Stimulated activated naive CD8-positive, alpha-beta T cell treated with anti-CD3 and anti-CD28 coated beads, Interleukin-15, amount 100 ng/mL, for 72 hours (primary cell): ENCODE results near the gene SMYD3.
A peak's percentile ranks its signal among the peaks of the same experiment; 100 is the strongest.

Experiments
- ATAC-seq: fragments of 150-1000 bp; cut with Tn5 transposase; 2 replicates; pipeline ENCODE4 v1.10.0; 2021; ENCODE audit warnings: mild to moderate bottlenecking, moderate library complexity
- DNase-seq, 2 donors: peaks; one replicate each; pipeline ENCODE4 v3.0.0; 2021 to 2022
- H3K27ac Mint-ChIP-seq, 2 donors: one replicate each; pipeline ENCODE4 v1.8.0; 2022; ENCODE audit warnings: mild to moderate bottlenecking in 2 of 2, mixed read lengths in 2 of 2, moderate library complexity in 2 of 2
- H3K27me3 Mint-ChIP-seq: one replicate; pipeline ENCODE4 v1.8.0; 2022; ENCODE audit warnings: mixed read lengths
- H3K4me1 Mint-ChIP-seq: one replicate; pipeline ENCODE4 v1.8.0; 2022; ENCODE audit warnings: mild to moderate bottlenecking, mixed read lengths
- H3K4me3 Mint-ChIP-seq, 2 donors: one replicate each; pipeline ENCODE4 v1.8.0; 2022; ENCODE audit warnings: mild to moderate bottlenecking in 2 of 2, mixed read lengths in 2 of 2, moderate library complexity in 1 of 2
- H3K9me3 Mint-ChIP-seq, 2 donors: one replicate each; pipeline ENCODE4 v1.8.0; 2022; ENCODE audit warnings: mixed read lengths in 2 of 2

Gene SMYD3

DNA sequence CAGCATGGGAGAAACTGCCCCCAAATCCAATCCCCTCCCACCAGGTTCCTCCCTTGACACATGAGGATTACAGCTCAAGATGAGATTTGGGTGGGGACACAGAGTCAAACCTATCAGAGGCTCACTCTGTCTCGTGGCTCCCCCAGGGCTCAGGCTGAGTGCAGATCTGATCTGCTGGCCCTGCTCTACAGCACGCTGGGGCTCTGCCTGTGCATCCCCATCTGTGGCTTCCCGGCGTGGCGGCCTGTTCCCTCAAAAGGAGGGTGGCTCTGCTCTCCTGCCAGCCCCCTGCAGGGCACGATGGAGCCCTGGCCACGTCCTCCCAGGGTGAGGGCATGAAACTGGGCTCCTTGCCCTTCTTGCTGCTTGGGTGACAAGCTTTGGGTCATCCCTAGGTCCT is 19.8 kb upstream of the SMYD3 start:
- H3K27ac Mint-ChIP-seq, result peak overlapping the region in 1 of 2 donors; percentile 97
- H3K4me1 Mint-ChIP-seq, result peaks cover 7% of the 10 kb centered on the region
- no peak for DNase-seq
- ATAC-seq, result peak; percentile 39
- H3K4me3 Mint-ChIP-seq, result no peak overlapping the region
- H3K9me3 Mint-ChIP-seq, result peaks cover 0 to 10% of the 10 kb centered on the region in 2 donors
- H3K27me3 Mint-ChIP-seq, result no peaks in the 10 kb centered on the region

DNA sequence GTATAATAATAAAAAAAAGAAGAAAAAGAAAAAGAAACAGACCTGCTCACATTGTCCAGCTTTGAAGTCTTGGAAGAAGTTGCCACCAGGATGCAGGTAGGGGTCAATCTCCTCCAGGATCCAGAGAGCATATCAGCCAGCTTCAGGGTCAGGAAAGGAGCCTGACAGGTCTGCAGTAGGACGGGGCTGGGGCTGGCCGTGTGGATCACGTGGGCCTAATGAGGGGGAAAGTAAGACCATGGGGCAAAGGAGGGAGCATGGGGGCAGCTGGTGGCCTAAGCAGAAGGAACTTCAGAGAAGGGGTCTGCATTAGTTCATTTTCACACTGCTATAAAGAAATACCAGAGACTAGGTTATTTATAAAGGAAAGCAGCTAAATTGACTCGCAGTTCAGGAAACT is 19.3 kb upstream of the SMYD3 start:
- Mint-ChIP-seq H3K27ac (peak overlapping the region in 1 of 2 donors; percentile 7), H3K4me3 (no peak overlapping the region), H3K4me1 (peaks cover 7% of the 10 kb centered on the region), H3K27me3 (no peaks in the 10 kb centered on the region), H3K9me3 (peaks cover 0 to 10% of the 10 kb centered on the region in 2 donors)
- no peak for DNase-seq
- ATAC-seq, result no peak

DNA sequence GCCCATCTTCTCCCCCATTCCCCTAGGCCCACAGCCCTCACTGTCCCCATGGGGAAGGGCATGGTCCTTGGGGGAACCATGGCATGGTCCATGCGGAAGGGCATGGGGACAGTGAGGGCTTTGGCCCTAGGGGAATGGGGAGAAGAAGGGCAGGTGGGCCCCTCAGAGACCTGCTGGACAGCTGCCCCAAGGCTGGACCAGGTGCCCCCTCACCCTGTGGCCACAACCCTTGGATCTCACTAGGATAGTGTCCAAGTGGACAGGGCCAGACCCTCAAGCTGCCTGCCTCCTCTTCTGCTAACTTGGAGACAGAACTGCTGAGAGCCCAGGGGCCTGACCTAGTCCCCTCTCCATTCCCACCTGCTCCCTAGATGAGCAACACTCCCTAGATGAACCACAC is 12.4 kb upstream of the SMYD3 start:
- Mint-ChIP-seq H3K27ac (no peak overlapping the region), H3K9me3 (peaks cover 6 to 39% of the 10 kb centered on the region in 2 donors)

DNA sequence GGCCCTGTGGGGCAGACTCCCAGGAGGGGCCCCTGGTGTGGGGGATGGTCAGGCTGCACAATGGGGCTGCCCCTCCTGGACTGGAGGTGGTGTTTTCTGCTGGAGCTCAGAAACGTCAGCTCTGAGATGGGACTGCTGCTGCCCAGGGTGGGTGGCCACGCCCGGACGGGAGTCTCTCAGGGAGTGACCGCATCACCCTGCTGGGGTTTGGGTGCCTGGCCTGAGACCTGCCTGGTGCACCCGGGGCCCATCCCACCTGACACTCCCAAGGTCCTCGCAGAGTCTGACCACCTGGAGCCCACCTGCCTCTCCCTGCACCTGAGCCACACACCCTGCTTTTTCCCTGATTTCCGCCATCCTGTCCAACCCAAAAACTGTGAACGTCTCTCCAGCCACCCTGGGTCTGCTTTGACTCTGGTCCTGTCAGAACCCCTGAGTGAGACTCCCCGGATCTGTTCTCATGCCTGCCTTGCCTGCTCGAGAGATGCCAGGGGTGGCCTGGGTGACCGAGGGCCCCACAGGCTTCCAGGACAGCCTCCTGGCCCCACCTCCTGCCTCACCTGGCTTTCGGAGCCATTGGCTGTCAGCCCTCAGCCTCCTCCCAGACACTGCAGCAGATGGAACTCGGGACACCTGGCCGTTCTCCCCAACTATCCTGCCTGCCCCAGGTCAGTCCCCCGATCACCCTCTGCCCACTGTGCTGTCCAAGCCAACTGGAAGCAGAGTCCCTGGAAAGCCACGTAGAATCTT is 11.6 kb upstream of the SMYD3 start:
- Mint-ChIP-seq H3K27me3 (no peaks in the 10 kb centered on the region), H3K4me1 (peaks cover 6% of the 10 kb centered on the region), H3K27ac (no peak overlapping the region), H3K9me3 (peaks cover 6 to 47% of the 10 kb centered on the region in 2 donors), H3K4me3 (no peak overlapping the region)
- DNase-seq (no peak), ATAC-seq (peak; percentile 39)

More for the DNA sequence above, 12.4 kb upstream of the SMYD3 start:
- H3K4me3 Mint-ChIP-seq, result no peak overlapping the region
- ATAC-seq (no peak), DNase-seq (no peak)
- H3K27me3 Mint-ChIP-seq, result no peaks in the 10 kb centered on the region
- H3K4me1 Mint-ChIP-seq, result no peaks in the 10 kb centered on the region

DNA sequence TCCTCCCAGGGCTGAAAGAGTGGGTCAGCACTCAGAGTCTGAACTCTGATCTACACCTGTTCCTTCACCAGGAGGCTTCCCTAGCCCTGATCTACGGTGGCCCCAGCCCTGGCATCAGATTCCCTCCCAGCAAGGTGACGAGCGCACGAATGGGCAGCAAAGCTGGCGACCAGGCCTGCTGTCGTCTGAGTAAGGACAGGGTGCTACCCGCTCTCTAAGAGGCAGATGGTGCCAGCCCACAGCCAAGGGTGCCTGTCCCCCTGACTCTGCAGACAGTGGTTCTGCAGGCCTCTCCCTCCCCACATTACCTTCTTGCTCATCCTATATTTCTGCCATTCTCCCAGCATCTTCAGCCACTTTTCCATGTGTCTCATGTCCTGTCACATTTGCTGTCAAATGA is 10.3 kb upstream of the SMYD3 start:
- ATAC-seq, result no peak
- Mint-ChIP-seq H3K27ac (no peak overlapping the region), H3K27me3 (no peaks in the 10 kb centered on the region), H3K4me1 (peaks cover 6% of the 10 kb centered on the region), H3K4me3 (no peak overlapping the region), H3K9me3 (peaks cover 6 to 54% of the 10 kb centered on the region in 2 donors)
- DNase-seq, result no peak

DNA sequence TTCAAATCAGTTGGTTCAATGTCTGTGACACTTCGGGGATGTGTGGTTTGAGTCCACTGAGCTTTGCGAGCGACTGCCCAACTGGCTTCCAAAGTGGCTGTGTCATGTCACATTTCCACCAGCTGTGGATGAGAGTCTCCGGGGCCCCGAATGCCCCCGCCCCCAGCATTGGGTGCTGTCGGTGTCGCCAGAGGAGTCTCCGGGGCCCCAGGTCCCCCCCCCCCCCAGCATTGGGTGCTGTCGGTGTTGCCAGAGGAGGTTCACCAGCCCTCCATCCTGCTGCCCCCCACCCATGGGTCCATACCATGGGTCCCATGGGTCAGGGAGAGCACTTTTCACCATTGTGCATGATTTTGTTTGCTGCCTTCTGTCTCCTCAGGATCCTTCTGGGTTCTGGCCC is 9.0 kb upstream of the SMYD3 start:
- H3K27ac Mint-ChIP-seq, result no peak overlapping the region
- no peaks in the 10 kb centered on the region for H3K27me3 Mint-ChIP-seq
- H3K9me3 Mint-ChIP-seq, result peaks cover 6 to 54% of the 10 kb centered on the region in 2 donors
- ATAC-seq, result no peak
- no peak for DNase-seq
- peaks cover 6% of the 10 kb centered on the region for H3K4me1 Mint-ChIP-seq
- H3K4me3 Mint-ChIP-seq, result no peak overlapping the region

DNA sequence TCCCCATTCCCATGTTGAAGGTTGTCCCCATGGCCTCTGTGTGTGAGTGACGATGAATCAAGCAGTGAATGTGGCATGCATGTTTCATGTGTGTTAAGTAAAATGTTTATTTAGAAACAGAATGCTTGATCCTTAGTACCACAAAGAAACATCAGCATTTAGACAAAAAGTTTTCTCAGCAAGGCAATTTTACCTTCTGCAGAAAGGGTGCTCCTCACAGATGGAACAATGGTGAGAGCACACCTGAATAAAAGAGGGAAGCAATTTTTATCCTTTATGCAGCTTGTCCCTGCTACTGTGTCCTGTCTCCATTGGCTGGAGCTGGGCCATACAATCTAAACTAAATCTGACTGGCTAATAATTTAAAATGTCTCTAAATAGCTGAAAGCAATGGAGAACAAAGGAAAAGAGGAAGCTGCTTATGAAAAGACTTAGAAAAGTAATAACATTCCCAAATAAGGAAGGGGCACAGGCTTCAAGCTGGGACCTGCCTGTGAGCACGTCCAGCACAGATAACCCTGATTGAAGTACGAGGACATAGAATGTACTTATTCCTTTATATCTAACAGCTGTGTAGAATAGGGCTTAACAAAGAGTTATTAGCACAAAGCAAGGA is 8.4 kb upstream of the SMYD3 start:
- DNase-seq, result no peak
- Mint-ChIP-seq H3K27ac (no peak overlapping the region), H3K4me3 (no peak overlapping the region), H3K4me1 (peaks cover 6% of the 10 kb centered on the region), H3K27me3 (no peaks in the 10 kb centered on the region), H3K9me3 (peaks cover 6 to 54% of the 10 kb centered on the region in 2 donors)
- ATAC-seq, result no peak

DNA sequence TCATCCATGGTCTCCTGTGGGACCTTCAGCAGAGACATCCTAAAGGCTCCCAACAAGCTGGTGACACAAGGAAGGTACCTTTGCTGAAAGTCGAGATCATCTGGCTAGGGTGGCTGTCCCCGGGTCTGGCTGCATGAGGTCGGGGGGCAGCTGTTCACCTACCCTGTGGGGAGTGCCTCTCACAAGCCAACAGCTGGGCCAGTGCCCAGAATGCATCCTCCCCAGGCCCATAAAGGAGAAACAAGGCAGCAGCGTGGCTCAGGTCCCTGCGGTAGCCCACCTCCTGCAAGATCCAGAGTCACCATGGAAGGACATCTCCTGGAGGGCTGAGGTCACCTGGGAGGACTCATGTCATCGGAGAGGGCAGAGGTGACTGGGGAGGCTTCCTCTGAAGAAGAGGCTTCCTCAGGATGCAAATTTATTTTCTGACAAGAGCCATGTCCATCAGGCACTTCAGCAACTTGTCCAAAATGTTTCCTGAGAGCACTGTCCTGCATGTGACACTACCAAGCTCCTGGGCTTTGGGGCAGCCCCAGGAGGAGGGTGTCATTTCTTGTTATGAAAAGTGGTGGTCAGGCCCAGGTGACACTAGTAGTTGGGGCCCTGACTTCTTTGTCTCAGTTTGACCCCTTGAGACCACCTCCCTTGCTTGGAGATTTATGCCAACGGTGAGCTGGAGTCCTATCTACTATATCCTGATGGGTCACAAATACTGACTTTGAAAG is 6.7 kb upstream of the SMYD3 start:
- Mint-ChIP-seq H3K4me3 (no peak overlapping the region), H3K9me3 (peaks cover 6 to 44% of the 10 kb centered on the region in 2 donors), H3K27me3 (no peaks in the 10 kb centered on the region), H3K27ac (no peak overlapping the region), H3K4me1 (peaks cover 6% of the 10 kb centered on the region)
- no peak for ATAC-seq
- DNase-seq, result no peak

DNA sequence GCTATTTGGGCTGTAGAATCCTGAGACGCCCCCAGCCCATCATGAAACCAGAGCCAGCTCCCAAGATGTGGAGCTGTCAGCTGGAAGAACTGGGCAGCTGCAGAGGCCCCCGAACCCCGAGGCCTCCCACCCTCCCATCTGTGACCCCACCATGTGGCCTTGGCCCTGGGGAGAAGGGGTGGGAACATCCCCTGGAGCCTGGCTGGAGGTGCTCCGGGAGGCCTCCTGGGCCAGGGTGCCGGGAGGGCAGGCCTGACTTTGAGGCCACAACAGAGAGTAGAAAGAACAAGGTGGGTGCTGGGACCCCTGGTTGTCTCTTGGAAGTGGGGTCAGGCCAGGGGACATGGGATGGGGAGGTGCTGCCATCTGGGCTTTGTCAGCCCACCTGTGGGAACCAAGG is 6.0 kb upstream of the SMYD3 start:
- Mint-ChIP-seq H3K9me3 (peaks cover 6 to 42% of the 10 kb centered on the region in 2 donors), H3K27me3 (no peaks in the 10 kb centered on the region), H3K4me1 (peaks cover 8% of the 10 kb centered on the region), H3K4me3 (no peak overlapping the region), H3K27ac (no peak overlapping the region)
- DNase-seq (no peak), ATAC-seq (no peak)

DNA sequence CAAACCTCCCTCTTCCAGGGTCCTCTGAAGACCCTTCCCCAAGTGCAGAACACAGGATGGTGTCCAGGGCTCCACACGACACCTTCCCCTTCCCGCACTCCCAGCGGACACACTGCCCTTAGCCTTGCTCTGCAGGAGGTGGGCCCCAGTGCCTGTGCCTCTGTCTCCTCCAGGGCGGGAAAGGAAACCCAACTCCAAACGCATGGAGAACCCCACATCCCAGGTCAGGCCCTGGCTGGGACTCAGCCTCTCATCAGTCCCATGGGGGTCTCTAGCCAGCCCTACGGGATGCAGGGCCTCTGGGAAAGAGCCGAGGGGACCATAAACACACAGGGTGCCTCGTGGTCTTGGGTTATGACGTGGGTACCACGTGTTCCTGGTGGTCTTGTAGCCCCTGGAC is 5.6 kb upstream of the SMYD3 start:
- Mint-ChIP-seq H3K27me3 (no peaks in the 10 kb centered on the region), H3K4me1 (peaks cover 12% of the 10 kb centered on the region), H3K4me3 (no peak overlapping the region), H3K27ac (no peak overlapping the region), H3K9me3 (peaks cover 6 to 39% of the 10 kb centered on the region in 2 donors)
- ATAC-seq (no peak), DNase-seq (no peak)

DNA sequence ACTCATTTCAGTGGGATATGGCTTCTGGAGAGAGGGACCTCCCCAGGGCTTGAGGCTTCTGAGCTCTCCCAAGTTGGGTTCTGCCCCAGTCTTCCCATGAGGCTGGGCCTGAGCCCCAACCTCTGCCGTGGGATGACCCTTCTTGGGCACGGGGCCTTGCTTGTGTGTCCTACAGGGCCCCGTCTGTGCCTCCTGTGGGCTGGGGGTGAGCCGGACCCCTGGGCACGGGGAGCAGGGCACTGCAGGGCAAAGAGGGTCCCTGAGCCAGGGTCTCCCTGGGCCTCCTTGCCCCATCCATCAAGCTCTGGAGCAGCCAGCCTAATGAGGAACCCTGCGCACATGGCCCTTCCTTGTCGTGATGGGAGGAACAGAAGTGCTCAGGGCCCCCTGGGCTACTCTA is 5.2 kb upstream of the SMYD3 start:
- no peak for DNase-seq

DNA sequence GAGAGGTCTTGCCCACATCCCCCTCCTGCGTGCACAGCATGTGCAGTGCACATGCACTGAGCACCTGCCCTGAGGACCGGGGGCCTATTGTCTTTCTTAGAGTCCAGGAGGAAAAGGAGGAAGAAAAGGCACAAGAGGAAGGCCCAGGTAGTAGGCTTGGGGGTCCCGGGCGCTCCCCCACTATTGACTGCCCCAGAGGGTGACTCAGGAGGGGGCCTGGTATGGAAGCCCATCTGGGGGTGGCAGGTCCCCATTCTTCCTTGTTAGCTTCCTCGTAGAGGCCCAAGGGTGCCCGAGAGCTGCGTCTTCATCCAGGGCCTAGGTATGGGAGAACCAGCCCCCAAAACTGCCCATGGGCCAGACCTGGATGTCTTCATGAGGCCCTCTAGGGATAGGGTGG is 4.1 kb upstream of the SMYD3 start:
- no peak overlapping the region for H3K27ac Mint-ChIP-seq
- H3K4me3 Mint-ChIP-seq, result no peak overlapping the region
- DNase-seq (no peak), ATAC-seq (no peak)
- no peaks in the 10 kb centered on the region for H3K27me3 Mint-ChIP-seq
- H3K4me1 Mint-ChIP-seq, result peaks cover 19% of the 10 kb centered on the region
- H3K9me3 Mint-ChIP-seq, result peaks cover 6 to 28% of the 10 kb centered on the region in 2 donors

More for the DNA sequence above, 5.2 kb upstream of the SMYD3 start:
- Mint-ChIP-seq H3K4me1 (peaks cover 14% of the 10 kb centered on the region), H3K27me3 (no peaks in the 10 kb centered on the region), H3K4me3 (no peak overlapping the region), H3K27ac (no peak overlapping the region), H3K9me3 (peaks cover 6 to 35% of the 10 kb centered on the region in 2 donors)
- no peak for ATAC-seq

DNA sequence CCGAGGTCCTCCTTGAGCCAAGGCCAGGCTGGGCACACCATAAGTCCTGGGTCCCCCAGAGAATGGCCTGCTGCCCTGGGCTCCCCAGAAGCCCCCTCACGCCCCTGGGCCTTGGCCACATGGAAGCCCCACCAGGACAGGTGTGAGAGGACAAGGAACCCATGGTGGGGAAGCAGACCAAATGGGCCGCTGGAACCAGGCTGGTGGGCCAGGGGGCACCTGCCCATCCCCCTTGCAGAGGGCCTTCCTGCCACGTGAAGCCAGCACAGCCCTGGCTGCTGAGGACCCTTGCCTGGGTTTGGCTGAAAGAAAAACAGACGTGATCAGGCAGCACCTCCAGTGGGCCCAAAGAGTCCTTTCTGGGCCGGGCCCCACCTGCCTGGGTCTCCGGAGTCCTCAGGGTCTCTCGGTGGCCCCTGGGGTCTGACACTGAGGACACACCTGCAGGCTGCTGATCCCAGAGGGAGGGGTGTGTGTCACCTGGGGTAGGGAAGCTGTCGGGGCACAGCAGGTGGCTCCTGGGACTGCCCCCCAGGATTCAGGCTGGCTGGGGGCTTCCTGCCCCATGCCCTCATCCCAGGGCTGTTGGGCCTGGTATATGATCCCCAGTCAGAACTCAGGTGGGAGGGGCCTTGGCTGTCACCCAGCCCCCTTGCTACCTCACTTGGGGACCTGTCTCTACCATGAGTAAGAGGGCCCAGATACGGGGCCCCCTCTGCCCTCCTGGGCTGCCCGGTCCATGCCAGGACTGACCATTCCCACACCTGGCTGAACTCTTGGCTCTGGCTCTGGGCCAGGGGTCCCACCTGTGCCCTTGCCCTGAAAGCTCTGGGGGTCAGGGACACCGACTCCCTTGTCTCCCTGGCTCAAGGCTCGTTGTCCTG is 3.3 kb upstream of the SMYD3 start:
- ATAC-seq (no peak), DNase-seq (no peak)
- Mint-ChIP-seq H3K4me1 (peaks cover 27% of the 10 kb centered on the region), H3K9me3 (peaks cover 6 to 24% of the 10 kb centered on the region in 2 donors), H3K4me3 (no peak overlapping the region), H3K27me3 (no peaks in the 10 kb centered on the region), H3K27ac (no peak overlapping the region)

DNA sequence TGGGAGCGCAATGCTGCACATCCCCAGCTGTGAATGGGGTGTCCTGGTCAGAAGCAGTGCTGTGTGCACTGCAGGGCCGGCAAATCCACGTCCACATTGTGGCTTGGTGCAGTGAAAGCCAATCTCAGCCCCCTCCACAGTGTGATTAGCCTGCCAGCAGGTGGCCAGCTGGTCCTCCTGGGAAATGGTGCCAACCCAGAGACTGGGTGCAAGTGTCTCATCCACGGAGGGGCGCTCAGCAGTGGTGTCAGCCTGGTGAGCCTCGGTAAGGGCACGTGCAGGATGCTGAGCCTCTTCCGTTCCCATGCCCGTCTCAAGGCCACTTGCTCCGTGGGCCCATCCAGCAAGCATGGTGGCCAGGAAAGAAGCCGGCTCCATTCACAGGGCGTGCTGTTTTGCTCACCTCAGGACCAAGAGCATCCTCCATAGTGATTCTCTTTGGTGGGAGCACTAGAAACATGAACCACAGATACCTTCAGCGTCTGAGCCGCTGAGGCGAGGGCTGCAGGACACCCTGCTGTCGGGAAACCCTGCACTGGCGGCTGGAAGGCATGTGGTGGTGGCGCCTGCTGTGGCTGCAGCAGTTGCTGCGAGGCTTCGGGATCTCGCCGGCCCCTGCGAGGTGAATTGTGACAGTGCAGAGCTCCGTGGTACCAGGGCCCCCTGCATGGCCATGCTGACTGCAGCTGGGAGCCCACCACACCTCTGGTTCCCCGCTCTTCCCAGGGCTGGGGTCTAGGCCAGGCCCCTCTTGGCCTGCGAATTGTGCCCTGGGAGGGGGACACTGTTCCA is 2.0 kb upstream of the SMYD3 start:
- ATAC-seq (no peak), DNase-seq (no peak)
- Mint-ChIP-seq H3K9me3 (peaks cover 0 to 11% of the 10 kb centered on the region in 2 donors), H3K27me3 (no peaks in the 10 kb centered on the region), H3K27ac (no peak overlapping the region), H3K4me1 (peaks cover 27% of the 10 kb centered on the region), H3K4me3 (no peak overlapping the region)

DNA sequence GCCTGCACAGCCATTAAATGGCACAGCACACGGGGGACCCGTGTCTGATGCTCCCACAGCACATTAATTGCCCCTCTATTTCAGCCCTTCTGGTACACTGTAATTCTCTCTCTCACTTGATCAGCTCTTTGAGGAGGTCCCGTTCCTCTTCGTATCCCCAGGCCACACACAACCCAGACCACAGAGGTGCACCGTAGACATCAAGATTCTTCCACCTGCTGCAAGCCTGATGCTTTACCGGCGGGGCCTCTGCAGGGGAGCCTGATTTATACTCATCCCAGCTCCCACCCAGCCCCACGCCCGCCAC is 759 bp downstream of the SMYD3 start:
- peaks cover 31% of the 10 kb centered on the region for H3K4me1 Mint-ChIP-seq
- H3K4me3 Mint-ChIP-seq, result peak overlapping the region; percentile 79 to 90
- no peaks in the 10 kb centered on the region for H3K27me3 Mint-ChIP-seq
- H3K27ac Mint-ChIP-seq, result peak overlapping the region in 1 of 2 donors; percentile 80
- ATAC-seq (peak; percentile 7), DNase-seq (peak in 1 of 2 donors; percentile 5)
- no peaks in the 10 kb centered on the region for H3K9me3 Mint-ChIP-seq
